PC-3 (cell line): Measurements from ENCODE around the gene CRABP1. TPM values are rescaled to one million over a fixed set of nuclear protein-coding genes. Genes with fewer than 3 reads are reported as not detected.

Source experiments
- ATAC-seq: fragments of 200-7000 bp; cut with Tn5 transposase; 2 replicates; pipeline ENCODE4 v1.9.1; 2020; ENCODE audit warnings: mild to moderate bottlenecking, moderate library complexity
- BruUV-seq: library from RNA; stranded (reverse); fragments of 400-500 nt; replicated peaks from 2 replicates; lab custom pipeline; 2021; lab: Mats Ljungman, UMichigan
- CTCF ChIA-PET: fragments of 300-600 bp; sonication (Branson Sonifier 250); formaldehyde crosslinking; loops from one replicate; lab custom pipeline; 2022; ENCODE audit warnings: antibody characterized with exemption; lab: Charles Lee
- POLR2A ChIA-PET: fragments of 300-600 bp; sonication (Branson Sonifier 250); formaldehyde crosslinking; loops from one replicate; lab custom pipeline; 2022; ENCODE audit warnings: antibody characterized with exemption; ENCODE audit not compliant: unreplicated experiment; lab: Charles Lee
- DNase-seq: peaks from one replicate; pipeline ENCODE4 v3.0.0-alpha.2; 2015
- H2AFZ ChIP-seq: fragments of 300-600 bp; sonication (generic); 2 replicates; pipeline ENCODE4 v1.6.0; 2016; ENCODE audit warnings: antibody characterized with exemption, low read length
- H3F3A ChIP-seq: fragments of 300-600 bp; sonication (generic); one replicate; pipeline ENCODE4 v1.6.0; 2017; ENCODE audit warnings: antibody characterized with exemption, low read length, control low read depth, mild to moderate bottlenecking; ENCODE audit not compliant: unreplicated experiment
- H3K27ac ChIP-seq: fragments of 300-600 bp; sonication (generic); 2 replicates; pipeline ENCODE4 v1.5.1; 2016; ENCODE audit warnings: mild to moderate bottlenecking, low read length
- H3K27me3 ChIP-seq: fragments of 300-600 bp; sonication (generic); 2 replicates; pipeline ENCODE4 v1.6.1; 2016; ENCODE audit warnings: low read length, mixed read lengths
- H3K36me3 ChIP-seq: fragments of 300-600 bp; sonication (generic); 2 replicates; pipeline ENCODE4 v1.6.1; 2016; ENCODE audit warnings: low read depth, mixed run types, low read length, mixed read lengths
- H3K4me1 ChIP-seq: fragments of 300-600 bp; sonication (generic); 2 replicates; pipeline ENCODE4 v1.5.1; 2016; ENCODE audit warnings: low read length; ENCODE audit not compliant: insufficient read depth
- H3K4me2 ChIP-seq: fragments of 300-600 bp; sonication (generic); 2 replicates; pipeline ENCODE4 v1.6.0; 2016; ENCODE audit warnings: low read length
- H3K4me3 ChIP-seq: fragments of 300-600 bp; sonication (generic); 2 replicates; pipeline ENCODE4 v1.5.1; 2016; ENCODE audit warnings: mild to moderate bottlenecking, low read length, mixed read lengths
- H3K79me2 ChIP-seq: fragments of 300-600 bp; sonication (generic); 2 replicates; pipeline ENCODE4 v1.6.1; 2017; ENCODE audit warnings: low read length, mixed read lengths
- H3K9ac ChIP-seq: fragments of 300-600 bp; sonication (generic); 2 replicates; pipeline ENCODE4 v1.6.0; 2016; ENCODE audit warnings: mild to moderate bottlenecking, low read length
- H3K9me2 ChIP-seq: fragments of 300-600 bp; sonication (generic); replicated peaks from 2 replicates; pipeline ENCODE4 v1.6.1; 2016; ENCODE audit warnings: mixed run types, low read length, mixed read lengths
- H3K9me3 ChIP-seq: fragments of 300-600 bp; sonication (generic); 2 replicates; pipeline ENCODE4 v1.6.1; 2016; ENCODE audit warnings: low read length, mixed read lengths
- H4K20me1 ChIP-seq: fragments of 300-600 bp; sonication (generic); 2 replicates; pipeline ENCODE4 v1.6.1; 2016; ENCODE audit warnings: low read length, mixed read lengths
- CTCF ChIP-seq: fragments of 300-600 bp; sonication (generic); conservative IDR thresholded peaks from 2 replicates; pipeline ENCODE4 v1.5.1; 2017; ENCODE audit warnings: antibody characterized with exemption, low read depth, mild to moderate bottlenecking, low read length
- EZH2 ChIP-seq: fragments of 300-600 bp; sonication (generic); IDR thresholded peaks from one replicate; pipeline ENCODE4 v1.6.1; 2017; ENCODE audit warnings: antibody characterized with exemption, mild to moderate bottlenecking, low read length; ENCODE audit not compliant: unreplicated experiment
- EZH2phosphoT487 ChIP-seq: fragments of 300-600 bp; sonication (generic); IDR thresholded peaks from 2 replicates; pipeline ENCODE4 v1.6.1; 2018; ENCODE audit warnings: mild to moderate bottlenecking, antibody characterized with exemption, low read length, borderline replicate concordance
- intact Hi-C: fragments of 100-400 bp; cut with micrococcal nuclease; formaldehyde crosslinking; loops from 2 replicates; pipeline ENCODE4 v1.9.0; 2023
- total RNA-seq: library from RNA; depleted of rRNA; stranded (reverse); fragments of >200 nt; gene quantifications from 2 replicates; pipeline ENCODE4 v1.2.3, GENCODE V29; 2014

Gene CRABP1
- total RNA-seq, 1 experiment from 2014 or later: not detected

GRCh38 chr15:78390826-78391225, 50.7 kb downstream of the CRABP1 start:
- TF ChIP-seq EZH2 (no peak), EZH2phosphoT487 (no peak), CTCF (no peak)
- no peak for DNase-seq
- Histone ChIP-seq H3K9me3 (no peaks in the 10 kb centered on the region), H3K27ac (no peak overlapping the region), H3K4me1 (no peaks in the 10 kb centered on the region), H3K79me2 (no peaks in the 10 kb centered on the region), H4K20me1 (no peaks in the 10 kb centered on the region), H3K27me3 (peaks cover 34% of the 10 kb centered on the region), H3K9ac (no peak overlapping the region), H3K36me3 (no peaks in the 10 kb centered on the region), H2AFZ (no peak overlapping the region), H3K4me2 (no peak overlapping the region), H3K4me3 (no peak overlapping the region), H3K9me2 (no peaks in the 10 kb centered on the region), H3F3A (no peaks in the 10 kb centered on the region)
- ChIA-PET POLR2A (no interaction called here), CTCF (no interaction called here)
- BruUV-seq: no TSS peak
- no peak for ATAC-seq
- intact Hi-C loops: no loop called here

GRCh38 chr15:78391781-78392180, 51.6 kb downstream of the CRABP1 start:
- H3K9ac ChIP-seq: no peak overlapping the region
- H3K4me1 ChIP-seq: no peaks in the 10 kb centered on the region
- TF ChIP-seq EZH2 (no peak), CTCF (no peak), EZH2phosphoT487 (no peak)
- no peak overlapping the region for H3K4me2 ChIP-seq
- H3F3A ChIP-seq: no peaks in the 10 kb centered on the region
- H3K9me2 ChIP-seq: no peaks in the 10 kb centered on the region
- H3K27ac ChIP-seq: no peak overlapping the region
- no peak for ATAC-seq
- H3K27me3 ChIP-seq: peaks cover 25% of the 10 kb centered on the region
- no peak overlapping the region for H3K4me3 ChIP-seq
- no peak overlapping the region for H2AFZ ChIP-seq
- no peaks in the 10 kb centered on the region for H3K9me3 ChIP-seq
- POLR2A ChIA-PET: no interaction called here
- DNase-seq: no peak
- H3K79me2 ChIP-seq: no peaks in the 10 kb centered on the region
- intact Hi-C loops: no loop called here
- no peaks in the 10 kb centered on the region for H4K20me1 ChIP-seq
- CTCF ChIA-PET: no interaction called here
- no TSS peak for BruUV-seq
- H3K36me3 ChIP-seq: no peaks in the 10 kb centered on the region

- ATAC-seq (no peak), DNase-seq (no peak)
- Histone ChIP-seq H3K4me3 (no peak overlapping the region), H3K4me1 (no peaks in the 10 kb centered on the region), H3K36me3 (no peaks in the 10 kb centered on the region), H3F3A (no peaks in the 10 kb centered on the region), H3K9ac (no peak overlapping the region), H3K9me2 (no peaks in the 10 kb centered on the region), H3K27me3 (peaks cover 19% of the 10 kb centered on the region; the same call in 1 of the 2 replicates), H3K4me2 (no peak overlapping the region), H2AFZ (no peak overlapping the region), H3K27ac (no peak overlapping the region), H4K20me1 (no peaks in the 10 kb centered on the region), H3K9me3 (no peaks in the 10 kb centered on the region), H3K79me2 (no peaks in the 10 kb centered on the region)
- BruUV-seq: no TSS peak
- TF ChIP-seq EZH2phosphoT487 (no peak), EZH2 (no peak), CTCF (no peak)
- intact Hi-C loops: no loop called here
- ChIA-PET CTCF (no interaction called here), POLR2A (no interaction called here)
These were observed 52.3 kb downstream of the CRABP1 start for GRCh38 chr15:78392430-78392829.
